K562 (cell line): ENCODE data around the gene NTRK1. TPM values are rescaled to one million over a fixed set of nuclear protein-coding genes. Genes with fewer than 3 reads are reported as not detected.

Experiments
- ATAC-seq: fragments of 200-7000 bp; cut with Tn5 transposase; 3 replicates; pipeline ENCODE4 v1.9.1; 2020; ENCODE audit warnings: moderate library complexity
- BruUV-seq: library from RNA; stranded (reverse); fragments of 400-500 nt; replicated peaks from 2 replicates; lab custom pipeline; 2021; lab: Mats Ljungman, UMichigan
- CTCF ChIA-PET: fragments of 300-600 bp; formaldehyde crosslinking; extraction: SDS; loops from one replicate; lab custom pipeline; 2021; ENCODE audit warnings: low intra/inter-chr PET ratio; lab: Yijun Ruan, JAX
- POLR2A ChIA-PET: fragments of 300-600, 350-650 bp; sonication (Branson Sonifier 250); formaldehyde crosslinking; extraction: SDS; loops from one replicate; lab custom pipeline; 2021; ENCODE audit warnings: antibody characterized with exemption, inconsistent platforms; lab: Yijun Ruan, JAX
- DNase-seq, 4 experiments: peaks; one replicate each; pipeline versions ENCODE4 v3.0.0 to v3.0.0-alpha.2; 2011 to 2018; ENCODE audit warnings: low spot score in 3 of 4, mixed read lengths in 3 of 4; ENCODE audit errors: extremely low read depth in 1 of 4
- FAIRE-seq: peaks from 2 replicates; lab custom pipeline; 2011; peaks lifted over from hg19 to GRCh38; lab: Jason Lieb, UNC
- H2AFZ ChIP-seq: 2 replicates; pipeline ENCODE4 v1.6.0; 2011; ENCODE audit warnings: low read depth, low read length, control low read depth, inconsistent platforms
- H3K27ac ChIP-seq: fragments of 200-600 bp; 3 replicates; pipeline ENCODE4 v1.8.0; 2011; ENCODE audit warnings: low read depth, mild to moderate bottlenecking, control low read depth, inconsistent platforms, low read length, moderate library complexity, mixed read lengths; ENCODE audit errors: extremely low read depth
- H3K27me3 ChIP-seq, 2 experiments: fragments of 300-600 bp in 1 of 2; 2 replicates in 1 of 2; 3 replicates in 1 of 2; pipeline versions ENCODE4 v1.6.0 to v1.8.0; 2011; ENCODE audit warnings: inconsistent platforms in 2 of 2, low read length in 2 of 2, mild to moderate bottlenecking in 1 of 2, mixed read lengths in 1 of 2, moderate library complexity in 1 of 2; ENCODE audit not compliant: control insufficient read depth in 2 of 2, insufficient read depth in 2 of 2
- H3K36me3 ChIP-seq: fragments of 300-600 bp; 3 replicates; pipeline ENCODE4 v1.8.0; 2011; ENCODE audit warnings: mild to moderate bottlenecking, low read length, inconsistent platforms; ENCODE audit not compliant: control insufficient read depth, insufficient read depth
- H3K4me1 ChIP-seq, 2 experiments: fragments of 200-600 bp in 1 of 2; replicated peaks in 1 of 2; 2 replicates in 1 of 2; 3 replicates in 1 of 2; pipeline versions ENCODE4 v1.5.1 to v1.8.0; 2011; ENCODE audit warnings: inconsistent platforms in 2 of 2, low read length in 2 of 2, mild to moderate bottlenecking in 1 of 2, mixed read lengths in 1 of 2, moderate library complexity in 1 of 2; ENCODE audit not compliant: control insufficient read depth in 2 of 2, insufficient read depth in 2 of 2
- H3K4me2 ChIP-seq: 2 replicates; pipeline ENCODE4 v1.6.1; 2011; ENCODE audit warnings: low read length, control low read depth, inconsistent platforms, mixed read lengths; ENCODE audit not compliant: insufficient read depth
- H3K4me3 ChIP-seq: fragments of 200-600 bp; sonication (generic), shearing (Covaris generic); 2 replicates; pipeline ENCODE4 v1.5.1; 2016; ENCODE audit warnings: control low read depth, inconsistent platforms
- H3K79me2 ChIP-seq: fragments of 200-600 bp; 3 replicates; pipeline ENCODE4 v1.8.0; 2011; ENCODE audit warnings: low read length, inconsistent platforms; ENCODE audit not compliant: control insufficient read depth, insufficient read depth
- H3K9ac ChIP-seq, 2 experiments: 2 replicates each; pipeline versions ENCODE4 v1.6.0 to v1.6.1; 2011; ENCODE audit warnings: low read depth in 2 of 2, low read length in 2 of 2, control low read depth in 1 of 2, inconsistent platforms in 1 of 2, mild to moderate bottlenecking in 1 of 2, mixed read lengths in 1 of 2; ENCODE audit not compliant: insufficient read depth in 1 of 2
- H3K9me1 ChIP-seq: one replicate; pipeline ENCODE4 v1.6.0; 2011; ENCODE audit warnings: inconsistent platforms, mild to moderate bottlenecking, low read length, moderate library complexity; ENCODE audit not compliant: control insufficient read depth, insufficient read depth
- H3K9me3 ChIP-seq: replicated peaks from 2 replicates; pipeline ENCODE4 v1.5.1; 2011; ENCODE audit warnings: low read depth, low read length, inconsistent platforms; ENCODE audit not compliant: control insufficient read depth, insufficient read depth
- H4K20me1 ChIP-seq: replicated peaks from 2 replicates; pipeline ENCODE4 v1.6.1; 2011; ENCODE audit warnings: low read length, inconsistent platforms, mixed read lengths; ENCODE audit not compliant: control insufficient read depth, insufficient read depth
- ATF3 ChIP-seq, 2 experiments: fragments of 450-650 bp in 1 of 2; sonication (generic) in 1 of 2; formaldehyde crosslinking in 1 of 2; IDR thresholded peaks in 1 of 2; conservative IDR thresholded peaks in 1 of 2; 2 replicates each; pipeline versions ENCODE4 v1.6.1 to v1.8.1; 2016 to 2023; ENCODE audit warnings: mild to moderate bottlenecking in 2 of 2, moderate library complexity in 2 of 2, inconsistent platforms in 1 of 2, missing genetic modification reagents in 1 of 2
- CEBPG ChIP-seq, 3 experiments: fragments of 200-800 bp in 1 of 3; sonication (Bioruptor generic) in 1 of 3; sonication (generic) in 1 of 3; formaldehyde crosslinking in 1 of 3; IDR thresholded peaks in 2 of 3; conservative IDR thresholded peaks in 1 of 3; 2 replicates each; pipeline versions ENCODE4 v1.6.1 to v1.8.0; 2016 to 2022; ENCODE audit warnings: missing compliant biosample characterization in 2 of 3, missing genetic modification characterization in 2 of 3, mild to moderate bottlenecking in 1 of 3, missing genetic modification reagents in 1 of 3
- FOXK1 ChIP-seq: sonication (generic); formaldehyde crosslinking; IDR thresholded peaks from 2 replicates; pipeline ENCODE4 v1.8.0; 2022; ENCODE audit warnings: missing genetic modification reagents, mild to moderate bottlenecking, borderline replicate concordance
- RBM22 ChIP-seq: fragments of 200-400 bp; formaldehyde crosslinking; IDR thresholded peaks from 2 replicates; pipeline ENCODE4 v1.6.1; 2018; ENCODE audit warnings: low read length, low read depth; ENCODE audit not compliant: poor library complexity, severe bottlenecking
- ZNF277 ChIP-seq: fragments of 250-450 bp; sonication (Bioruptor Pico); IDR thresholded peaks from 2 replicates; pipeline ENCODE4 v1.8.0; 2022; ENCODE audit warnings: inconsistent platforms, mild to moderate bottlenecking, moderate library complexity, borderline replicate concordance
- WGBS: fragments of 100-300 bp; shearing (Covaris generic); methylation state at CpG from one replicate; pipeline ENCODE4 v1.1.6; 2016; ENCODE audit warnings: low coverage, mixed read lengths; ENCODE audit not compliant: insufficient coverage; ENCODE audit errors: missing lambda C conversion rate; 5-methylcytosine and 5-hydroxymethylcytosine counted together
- in situ Hi-C: fragments of 300-500 bp; cut with MboI; formaldehyde crosslinking; loops from 4 replicates; pipeline ENCODE4 v1.15.0; 2018; ENCODE audit warnings: inconsistent platforms, mixed read lengths
- intact Hi-C: fragments of 100-400 bp; cut with micrococcal nuclease; formaldehyde crosslinking; loops from 2 replicates; pipeline ENCODE4 v1.14.2; 2022
- polyA plus RNA-seq, 8 experiments: library from polyadenylated mRNA; depleted of rRNA in 4 of 8; stranded (reverse) in 5 of 8; unstranded in 3 of 8; fragments of >200 nt; fragmentation: Nextera tagmentation in 2 of 8; fragmentation: Illumina TruSeq in 1 of 8; extraction: Ambion mirVana in 2 of 8; extraction: Trizol in 1 of 8; gene quantifications; 2 replicates each; pipeline versions ENCODE4 v1.2.1 to v1.2.3, GENCODE V29; 2011 to 2014; ENCODE audit warnings: inconsistent platforms in 1 of 8, missing spikeins in 1 of 8
- total RNA-seq, 7 experiments: library from RNA; depleted of rRNA in 6 of 7; stranded (reverse); fragments of >200 nt in 6 of 7; fragmentation: Illumina TruSeq in 2 of 7; extraction: Trizol in 2 of 7; gene quantifications; 2 replicates each; pipeline versions ENCODE4 v1.2.1 to v1.2.3, GENCODE V29; 2011 to 2021; ENCODE audit warnings: low replicate concordance in 1 of 7
- TF ChIP-seq, protein P1 (sequence below): IDR thresholded peaks from 3 replicates; pipeline ENCODE4 v1.6.1; 2011; ENCODE audit warnings: borderline replicate concordance, mild to moderate bottlenecking, moderate library complexity; ENCODE audit not compliant: insufficient read length; ENCODE audit errors: extremely low read depth

NTRK1 gene
- total and polyA plus RNA-seq, 9 of the 15 experiments (the other 6 are each of a cell fraction or from before 2014, with no cell fraction given) = 0.46 to 30.0 (median 7.9) TPM

DNA sequence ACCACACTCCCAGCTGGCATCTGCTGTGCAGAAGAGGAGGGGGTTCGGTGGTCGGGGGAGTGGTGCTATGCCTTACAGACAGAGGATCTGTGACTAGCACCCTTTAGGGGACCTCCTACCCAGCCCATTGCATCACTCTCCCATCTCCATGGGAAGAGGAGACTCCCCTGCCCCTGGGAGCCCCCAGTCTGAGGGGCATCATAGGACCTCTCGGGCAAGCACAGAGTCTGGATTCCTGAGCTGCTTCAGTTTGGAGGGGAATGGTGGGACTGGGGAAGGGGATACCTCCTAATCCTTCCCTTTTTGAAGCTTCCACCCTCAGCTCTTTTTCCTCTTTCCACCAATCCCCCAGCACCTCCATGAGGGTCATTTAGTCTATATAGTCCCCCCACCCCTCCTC lies 3.1 kb upstream of the NTRK1 start:
- H2AFZ ChIP-seq = no peak overlapping the region
- 61% methylated on average over 3 of the region's 3 CpGs for WGBS
- no peak for DNase-seq
- CTCF ChIA-PET = no interaction called here
- no peak overlapping the region for H3K27ac ChIP-seq
- BruUV-seq = no TSS peak
- H3K4me1 ChIP-seq = peaks cover 53 to 65% of the 10 kb centered on the region in 2 experiments
- no peaks in the 10 kb centered on the region for H3K9me3 ChIP-seq
- POLR2A ChIA-PET = interaction anchor here (0.5 to 1.1 kb wide), 6 partner anchors 11 to 246 kb away, joined by 3 to 4 read pairs (median 3); no protein-coding TSS in a partner anchor
- H3K9me1 ChIP-seq = no peaks in the 10 kb centered on the region
- TF ChIP-seq RBM22 (no peak), FOXK1 (CRISPR knock-in tag) (no peak), CEBPG (CRISPR knock-in tag; IDR thresholded peaks at IDR 0.05) (peak; percentile 51), CEBPG (tag; conservative IDR thresholded peaks at IDR 0.05 in 1 of 2, IDR thresholded peaks at IDR 0.05 in 1 of 2) (0 out of 4 replicates have a peak, but pooled peaks of 1 of the 2 experiments have one; percentile 18), ZNF277 (CRISPR knock-in tag) (no peak), ATF3 (IDR thresholded peaks at IDR 0.05) (0 out of 2 replicates have a peak, but pooled peaks have one; percentile 9), ATF3 (CRISPR knock-in tag; conservative IDR thresholded peaks at IDR 0.05) (no peak)
- TF ChIP-seq, protein P1, sequence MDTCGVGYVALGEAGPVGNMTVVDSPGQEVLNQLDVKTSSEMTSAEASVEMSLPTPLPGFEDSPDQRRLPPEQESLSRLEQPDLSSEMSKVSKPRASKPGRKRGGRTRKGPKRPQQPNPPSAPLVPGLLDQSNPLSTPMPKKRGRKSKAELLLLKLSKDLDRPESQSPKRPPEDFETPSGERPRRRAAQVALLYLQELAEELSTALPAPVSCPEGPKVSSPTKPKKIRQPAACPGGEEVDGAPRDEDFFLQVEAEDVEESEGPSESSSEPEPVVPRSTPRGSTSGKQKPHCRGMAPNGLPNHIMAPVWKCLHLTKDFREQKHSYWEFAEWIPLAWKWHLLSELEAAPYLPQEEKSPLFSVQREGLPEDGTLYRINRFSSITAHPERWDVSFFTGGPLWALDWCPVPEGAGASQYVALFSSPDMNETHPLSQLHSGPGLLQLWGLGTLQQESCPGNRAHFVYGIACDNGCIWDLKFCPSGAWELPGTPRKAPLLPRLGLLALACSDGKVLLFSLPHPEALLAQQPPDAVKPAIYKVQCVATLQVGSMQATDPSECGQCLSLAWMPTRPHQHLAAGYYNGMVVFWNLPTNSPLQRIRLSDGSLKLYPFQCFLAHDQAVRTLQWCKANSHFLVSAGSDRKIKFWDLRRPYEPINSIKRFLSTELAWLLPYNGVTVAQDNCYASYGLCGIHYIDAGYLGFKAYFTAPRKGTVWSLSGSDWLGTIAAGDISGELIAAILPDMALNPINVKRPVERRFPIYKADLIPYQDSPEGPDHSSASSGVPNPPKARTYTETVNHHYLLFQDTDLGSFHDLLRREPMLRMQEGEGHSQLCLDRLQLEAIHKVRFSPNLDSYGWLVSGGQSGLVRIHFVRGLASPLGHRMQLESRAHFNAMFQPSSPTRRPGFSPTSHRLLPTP = no peak
- no peak for FAIRE-seq
- no peaks in the 10 kb centered on the region for H3K27me3 ChIP-seq
- H3K4me2 ChIP-seq = no peak overlapping the region
- H3K9ac ChIP-seq = peak overlapping the region in 1 of 2 experiments; percentile 78; a peak in 1 of 4 replicates
- in situ Hi-C loops = no loop called here
- no peaks in the 10 kb centered on the region for H3K36me3 ChIP-seq
- peaks cover 13% of the 10 kb centered on the region; the same call in 2 of the 3 replicates for H3K79me2 ChIP-seq
- H3K4me3 ChIP-seq = no peak overlapping the region
- ATAC-seq = no peak
- no peaks in the 10 kb centered on the region for H4K20me1 ChIP-seq
- intact Hi-C loops = loop anchor here (2.0 kb wide), 1 partner anchor 41 kb away; the partner anchor contains the start of gene SH2D2A
